SU-DHL-6 (cell line): ENCODE measurements around the gene NEDD4.
"Not testable (repeated sequence)": the region's sequence is repeated elsewhere in the genome, so short reads cannot be mapped to it uniquely, and the experiment has no call there.

Source experiments
- H2AFZ ChIP-seq: fragments of 200-600 bp; sonication (generic); 2 replicates; pipeline ENCODE4 v1.6.1; 2014; ENCODE audit warnings: low read depth, mild to moderate bottlenecking, moderate library complexity, mixed read lengths, antibody characterized with exemption, low read length; ENCODE audit not compliant: severe bottlenecking
- H3F3A ChIP-seq: fragments of 200-600 bp; shearing (Covaris generic); 2 replicates; pipeline ENCODE4 v1.6.0; 2016; ENCODE audit warnings: antibody characterized with exemption, mild to moderate bottlenecking; ENCODE audit not compliant: insufficient read depth
- H3K27ac ChIP-seq: fragments of 200-600 bp; sonication (generic); 2 replicates; pipeline ENCODE4 v1.5.1; 2016; ENCODE audit warnings: low read depth, mild to moderate bottlenecking, low read length, moderate library complexity, mixed read lengths
- H3K27me3 ChIP-seq: fragments of 200-600 bp; sonication (generic), shearing (Covaris generic); 2 replicates; pipeline ENCODE4 v1.6.0; 2014; ENCODE audit warnings: mild to moderate bottlenecking, low read length
- H3K36me3 ChIP-seq: fragments of 200-600 bp; sonication (generic); 2 replicates; pipeline ENCODE4 v1.6.1; 2014; ENCODE audit warnings: mild to moderate bottlenecking, low read length, mixed read lengths
- H3K4me2 ChIP-seq: fragments of 300-600, 200-600 bp; shearing (Covaris generic), sonication (generic); 2 replicates; pipeline ENCODE4 v1.6.0; 2014; ENCODE audit warnings: low read length, low read depth, mild to moderate bottlenecking; ENCODE audit not compliant: poor library complexity, severe bottlenecking
- H3K4me3 ChIP-seq: fragments of 200-600 bp; sonication (generic); 2 replicates; pipeline ENCODE4 v1.5.1; 2014; ENCODE audit warnings: antibody characterized with exemption, low read length, mild to moderate bottlenecking, mixed read lengths; ENCODE audit not compliant: insufficient read depth, poor library complexity, severe bottlenecking
- H3K79me2 ChIP-seq: fragments of 200-600 bp; sonication (generic); 2 replicates; pipeline ENCODE4 v1.6.1; 2014; ENCODE audit warnings: mild to moderate bottlenecking, low read length, moderate library complexity; ENCODE audit not compliant: insufficient read depth
- H3K9ac ChIP-seq: fragments of 200-600 bp; sonication (generic); 2 replicates; pipeline ENCODE4 v1.7.0; 2014; ENCODE audit warnings: mild to moderate bottlenecking, low read length
- H3K9me2 ChIP-seq: fragments of 200-600 bp; sonication (generic); replicated peaks from 2 replicates; pipeline ENCODE4 v1.6.1; 2014; ENCODE audit warnings: low read length; ENCODE audit not compliant: insufficient read depth
- H3K9me3 ChIP-seq: fragments of 200-600 bp; sonication (generic); 2 replicates; pipeline ENCODE4 v1.6.1; 2014; ENCODE audit warnings: low read length, mixed read lengths; ENCODE audit not compliant: insufficient read depth
- H4K20me1 ChIP-seq: fragments of 200-600 bp; sonication (generic); 2 replicates; pipeline ENCODE4 v1.6.1; 2014; ENCODE audit warnings: low read depth, mild to moderate bottlenecking, antibody characterized with exemption, low read length, moderate library complexity, mixed read lengths
- CTCF ChIP-seq: fragments of 200-600 bp; sonication (generic); IDR thresholded peaks from one replicate; pipeline ENCODE4 v1.5.1; 2017; ENCODE audit warnings: antibody characterized with exemption, mild to moderate bottlenecking, low read length, moderate library complexity; ENCODE audit not compliant: insufficient read depth, poor library complexity, severe bottlenecking
- EZH2phosphoT487 ChIP-seq: fragments of 200-600 bp; sonication (generic), shearing (Covaris generic); conservative IDR thresholded peaks from 2 replicates; pipeline ENCODE4 v1.6.1; 2018; ENCODE audit warnings: mild to moderate bottlenecking, antibody characterized with exemption, low read length, moderate library complexity, mixed read lengths

The NEDD4 gene

GRCh38 chr15:56031836-56032235, 38.4 kb upstream of the NEDD4 start:
- no peak overlapping the region for H3K4me3 ChIP-seq
- H3K36me3 ChIP-seq: no peaks in the 10 kb centered on the region
- H3K4me2 ChIP-seq: no peak overlapping the region
- no peaks in the 10 kb centered on the region for H4K20me1 ChIP-seq
- H3K9me2 ChIP-seq: no peaks in the 10 kb centered on the region
- no peaks in the 10 kb centered on the region for H3K79me2 ChIP-seq
- no peak for TF ChIP-seq CTCF
- TF ChIP-seq EZH2phosphoT487: no peak
- no peaks in the 10 kb centered on the region for H3K27me3 ChIP-seq
- H2AFZ ChIP-seq: no peak overlapping the region
- no peak overlapping the region for H3K27ac ChIP-seq
- H3K9me3 ChIP-seq: no peaks in the 10 kb centered on the region
- H3K9ac ChIP-seq: no peak overlapping the region
- no peaks in the 10 kb centered on the region for H3F3A ChIP-seq

- Histone ChIP-seq H3K4me3 (no peak overlapping the region), H3K27me3 (no peaks in the 10 kb centered on the region), H3K36me3 (no peaks in the 10 kb centered on the region), H3F3A (no peaks in the 10 kb centered on the region), H3K9me2 (no peaks in the 10 kb centered on the region), H3K9me3 (no peaks in the 10 kb centered on the region), H2AFZ (no peak overlapping the region), H3K9ac (no peak overlapping the region), H4K20me1 (no peaks in the 10 kb centered on the region), H3K4me2 (no peak overlapping the region), H3K79me2 (no peaks in the 10 kb centered on the region), H3K27ac (no peak overlapping the region)
- TF ChIP-seq EZH2phosphoT487: no peak
- TF ChIP-seq CTCF: no peak
Measured at GRCh38 chr15:56031402-56031801, 38.0 kb upstream of the NEDD4 start.

GRCh38 chr15:56028430-56028829, 35.0 kb upstream of the NEDD4 start:
- Histone ChIP-seq H3K27me3 (no peaks in the 10 kb centered on the region), H4K20me1 (no peaks in the 10 kb centered on the region), H3F3A (no peaks in the 10 kb centered on the region), H2AFZ (no peak overlapping the region), H3K27ac (no peak overlapping the region), H3K79me2 (no peaks in the 10 kb centered on the region), H3K9ac (no peak overlapping the region), H3K4me2 (no peak overlapping the region), H3K36me3 (no peaks in the 10 kb centered on the region), H3K4me3 (no peak overlapping the region), H3K9me3 (no peaks in the 10 kb centered on the region), H3K9me2 (no peaks in the 10 kb centered on the region)
- no peak for TF ChIP-seq EZH2phosphoT487

GRCh38 chr15:56023160-56023559, 29.7 kb upstream of the NEDD4 start:
- H3K9me2 ChIP-seq, H3K9me3 ChIP-seq, H3K36me3 ChIP-seq, H3K79me2 ChIP-seq, H3K4me3 ChIP-seq, H3K27me3 ChIP-seq, H3K27ac ChIP-seq, H3K4me2 ChIP-seq, H2AFZ ChIP-seq, H3K9ac ChIP-seq, H3F3A ChIP-seq, H4K20me1 ChIP-seq: not testable (repeated sequence)
